ENCODE measurements around the gene SLC4A9.
"Not testable (repeated sequence)": the region's sequence is repeated elsewhere in the genome, so short reads cannot be mapped to it uniquely, and the experiment has no call there.

Gene SLC4A9

GRCh38 chr5:140401362-140402257, 41.6 kb downstream of the SLC4A9 start, which contains the start of gene ANKHD1:
ANKHD1 (plus strand) TSS chr5:140401833; CDS start chr5:140401968, 135 bp downstream.
- DNase-seq, result peak; percentile 99 to 100 (median 100)

GRCh38 chr5:140402258-140403074, 42.5 kb downstream of the SLC4A9 start:
- peak; percentile 73 to 82 (median 74) for DNase-seq

- DNase-seq, result no peak
Observed at GRCh38 chr5:140403613-140404012, 43.6 kb downstream of the SLC4A9 start.

- no peak for DNase-seq
Observed at GRCh38 chr5:140408750-140409241, 48.8 kb downstream of the SLC4A9 start.

- no peak for DNase-seq
Observed at GRCh38 chr5:140413230-140413629, 53.2 kb downstream of the SLC4A9 start.

GRCh38 chr5:140417235-140417634, 57.2 kb downstream of the SLC4A9 start:
- no peak for DNase-seq

- no peak for DNase-seq
Observed at GRCh38 chr5:140418862-140419520, 59.0 kb downstream of the SLC4A9 start.

- peak; percentile 4 to 50 (median 50) for DNase-seq
Observed at GRCh38 chr5:140420226-140420570, 60.2 kb downstream of the SLC4A9 start.

GRCh38 chr5:140420665-140421361, 60.8 kb downstream of the SLC4A9 start:
- no peak for DNase-seq

GRCh38 chr5:140421375-140421774, 61.4 kb downstream of the SLC4A9 start:
- DNase-seq, result not testable (repeated sequence)

GRCh38 chr5:140423609-140424008, 63.6 kb downstream of the SLC4A9 start:
- no peak for DNase-seq

- no peak for DNase-seq
Observed at GRCh38 chr5:140424135-140424534, 64.1 kb downstream of the SLC4A9 start.

All from suppressor macrophage treated with lipopolysaccharide for 1 hour (primary cell).